NCI-H526 (cell line): ENCODE data around the gene TENM4.

Experiments
- DNase-seq, 2 experiments: peaks; one replicate each; lab custom pipeline; 2025; lab: John Stamatoyannopoulos, UW

Gene TENM4

DNA sequence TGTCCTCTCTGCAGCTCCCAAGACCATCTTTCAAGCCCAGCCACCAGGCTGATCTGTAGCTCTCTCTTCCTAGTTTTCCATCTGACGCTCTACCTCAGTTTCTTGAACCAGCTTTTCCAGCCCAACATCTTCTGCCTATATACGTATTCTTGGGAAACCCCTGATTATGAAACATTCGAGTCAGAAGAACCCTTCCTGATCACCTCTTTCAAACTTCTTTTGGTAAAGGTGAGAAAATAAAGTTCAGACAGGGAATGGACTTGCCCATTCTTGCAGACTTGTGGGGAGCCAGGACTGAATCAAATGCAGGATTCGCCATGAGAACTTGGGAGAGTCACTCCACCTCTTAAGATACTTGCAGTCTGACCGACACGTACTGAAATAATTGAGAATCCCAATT lies 696.6 kb downstream of the TENM4 start:
- DNase-seq: no peak

DNA sequence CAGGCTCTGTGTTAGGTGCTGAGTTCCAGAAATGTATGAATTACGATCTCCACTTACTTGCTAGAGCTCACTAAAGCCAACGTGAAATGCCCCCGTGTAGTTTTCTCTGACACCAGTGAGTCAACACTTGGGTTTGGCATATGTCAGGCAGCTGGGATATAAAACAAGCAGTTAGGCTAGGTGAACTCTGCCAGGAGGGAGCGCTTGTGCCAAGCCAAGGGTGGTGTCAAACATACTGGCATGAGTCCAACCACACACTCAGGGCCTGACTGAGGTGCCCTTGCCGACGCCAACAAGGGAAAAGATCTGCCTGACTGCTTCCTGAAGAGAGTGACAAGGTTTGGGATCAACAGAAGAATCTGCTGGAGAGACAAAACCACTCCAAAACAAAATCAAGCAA lies 698.4 kb downstream of the TENM4 start:
- DNase-seq: no peak

DNA sequence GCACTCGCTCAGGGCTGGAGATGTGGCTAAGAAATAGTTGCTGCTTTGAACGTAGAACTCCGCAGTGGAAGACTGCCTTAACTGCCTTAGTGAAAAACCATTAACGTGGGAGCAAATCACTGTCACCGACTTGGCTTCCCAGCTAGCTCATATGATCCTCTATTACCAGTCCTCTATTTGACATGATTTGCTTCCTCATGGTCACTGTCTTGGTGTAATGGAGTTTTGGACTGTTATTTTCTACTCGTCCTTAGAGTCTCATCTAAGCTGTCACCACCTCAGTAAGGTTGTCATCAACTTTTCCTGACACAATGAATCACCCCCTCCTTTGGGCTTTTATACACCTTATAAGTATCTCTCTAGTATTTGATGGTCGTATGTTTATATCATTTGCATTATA lies 699.1 kb downstream of the TENM4 start:
- DNase-seq: no peak

DNA sequence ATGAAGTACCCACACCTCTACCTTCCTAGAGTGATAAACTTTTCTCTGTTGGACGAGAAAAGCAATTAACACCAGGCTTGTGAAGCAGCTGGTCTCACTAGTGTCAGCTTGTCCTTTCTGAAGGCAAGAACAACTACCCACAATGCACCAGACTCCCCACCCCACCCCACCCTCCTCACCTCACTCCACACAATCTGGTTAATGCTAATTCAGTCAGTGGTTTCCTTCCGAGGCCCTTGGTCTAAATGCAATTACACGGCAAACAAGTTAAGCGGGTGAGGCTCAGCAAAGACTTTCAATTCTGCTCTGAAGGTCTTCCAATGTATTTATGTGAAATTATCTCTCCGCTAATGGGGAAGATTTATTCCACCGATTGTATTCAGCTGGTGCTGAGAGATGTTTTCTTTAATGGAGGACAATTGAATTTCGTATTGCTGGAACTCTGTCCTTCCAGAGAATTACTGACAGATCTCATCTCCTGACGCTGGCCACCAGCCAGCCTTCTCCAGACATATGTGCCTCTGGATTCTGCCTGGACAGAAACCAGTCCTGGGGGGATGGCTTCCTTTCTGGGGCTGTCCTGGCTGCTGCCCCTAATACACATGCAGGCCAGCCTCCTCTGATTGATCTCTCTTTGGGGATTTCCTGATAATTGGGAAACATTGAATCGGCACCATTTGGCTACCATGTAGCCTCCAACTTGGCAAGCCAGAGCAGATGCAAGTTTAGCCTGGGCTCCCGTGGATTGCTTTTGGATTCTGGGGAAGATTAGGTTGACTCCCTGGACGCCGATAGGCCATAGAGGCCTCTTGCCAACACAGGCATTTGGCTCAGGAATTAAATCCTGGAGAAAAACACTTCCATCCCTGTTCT lies 700.4 kb downstream of the TENM4 start:
- no peak for DNase-seq

DNA sequence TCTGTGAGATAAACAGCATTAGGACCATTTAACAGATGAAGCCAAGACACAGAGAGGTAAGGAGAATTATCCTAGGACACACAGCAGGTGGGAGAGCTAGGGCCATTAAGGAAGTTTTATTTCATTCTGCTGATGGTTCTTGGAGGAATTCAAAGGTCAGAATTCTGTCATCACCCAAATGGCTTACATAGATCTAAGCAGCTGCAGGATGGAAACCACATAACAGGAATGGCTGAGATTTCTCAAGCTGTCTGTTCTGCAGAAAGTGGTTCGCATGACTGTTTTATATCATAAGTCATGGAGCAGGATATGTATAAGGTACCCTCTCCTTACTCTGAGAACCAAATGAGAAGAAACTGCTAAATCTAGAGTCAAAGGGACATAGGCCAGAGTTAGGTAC lies 702.9 kb downstream of the TENM4 start:
- DNase-seq: no peak

DNA sequence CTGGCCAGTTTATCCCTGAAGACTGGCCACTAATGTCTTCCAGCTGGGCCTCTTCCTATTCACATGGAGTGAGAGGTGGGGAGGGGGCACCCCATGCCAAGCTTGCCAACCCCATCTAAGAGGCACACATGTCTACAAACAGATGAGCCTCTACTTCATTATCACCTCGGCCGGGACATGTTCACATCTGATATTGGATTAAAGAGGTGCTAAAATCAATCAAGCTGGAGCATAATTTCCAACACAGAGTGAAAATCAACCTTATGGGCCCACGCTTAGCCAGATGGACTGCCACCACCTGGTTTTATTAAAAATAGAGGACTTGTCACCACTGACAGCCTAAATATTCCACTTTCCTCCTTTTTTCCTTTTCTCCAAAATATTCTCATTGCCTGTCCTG lies 703.5 kb downstream of the TENM4 start:
- DNase-seq: no peak

DNA sequence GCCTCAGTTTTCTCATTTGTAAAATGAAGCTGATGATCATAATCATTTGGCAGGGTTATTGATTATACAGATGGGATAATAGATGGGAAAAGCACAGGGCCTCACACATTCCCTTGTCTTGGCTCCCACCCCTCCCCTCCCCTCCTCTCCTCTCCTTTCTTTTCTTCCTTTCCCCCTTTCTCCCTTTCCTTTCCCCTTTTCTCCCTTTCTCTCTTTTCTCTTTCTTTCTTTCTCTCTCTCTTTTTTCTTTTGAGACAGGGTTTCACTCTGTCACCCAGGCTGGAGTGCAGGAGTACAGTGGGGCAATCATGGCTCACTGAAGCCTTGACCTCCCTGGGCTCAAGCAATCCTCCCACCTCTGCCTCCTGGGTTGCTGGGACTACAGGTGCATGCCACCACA lies 705.1 kb downstream of the TENM4 start:
- no peak for DNase-seq

DNA sequence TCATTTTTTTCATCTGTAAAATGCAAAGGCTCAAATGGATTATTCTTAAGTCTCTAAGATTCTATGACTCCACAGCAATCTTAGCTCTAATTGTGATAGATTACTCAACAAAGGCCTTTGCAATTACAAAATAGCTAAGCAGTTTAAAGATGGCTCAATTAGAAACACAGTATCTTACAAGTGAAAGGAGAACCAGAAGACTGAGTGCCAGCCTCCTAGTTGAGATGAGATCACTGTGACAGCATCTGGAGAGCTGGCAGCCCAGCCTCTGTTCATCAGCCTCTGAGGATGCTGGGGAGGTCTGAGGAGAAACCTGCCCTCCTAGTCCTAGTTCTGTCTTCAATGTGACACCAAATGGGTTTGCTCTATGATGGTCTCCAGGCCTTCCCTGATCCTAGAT lies 707.8 kb downstream of the TENM4 start:
- DNase-seq: no peak

DNA sequence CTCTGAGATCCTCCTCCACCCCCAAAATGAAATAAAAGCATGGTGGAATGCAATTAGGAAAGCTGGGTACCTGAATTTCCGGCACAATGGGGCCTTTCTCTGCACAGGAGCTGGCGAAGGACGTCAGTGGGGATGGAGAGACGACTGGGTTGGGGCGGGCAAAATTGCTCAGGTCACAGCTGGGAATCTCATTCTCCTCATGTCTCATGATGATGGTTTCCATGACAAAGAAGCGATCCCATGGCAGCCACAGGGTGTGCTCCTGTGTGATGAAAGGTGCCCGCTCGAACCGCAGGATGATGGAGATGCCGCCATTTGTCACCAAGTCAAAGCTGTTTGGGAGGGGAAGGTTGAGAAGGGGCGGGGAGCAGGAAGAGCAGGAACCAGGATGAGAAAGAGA lies 708.6 kb downstream of the TENM4 start:
- DNase-seq: no peak

DNA sequence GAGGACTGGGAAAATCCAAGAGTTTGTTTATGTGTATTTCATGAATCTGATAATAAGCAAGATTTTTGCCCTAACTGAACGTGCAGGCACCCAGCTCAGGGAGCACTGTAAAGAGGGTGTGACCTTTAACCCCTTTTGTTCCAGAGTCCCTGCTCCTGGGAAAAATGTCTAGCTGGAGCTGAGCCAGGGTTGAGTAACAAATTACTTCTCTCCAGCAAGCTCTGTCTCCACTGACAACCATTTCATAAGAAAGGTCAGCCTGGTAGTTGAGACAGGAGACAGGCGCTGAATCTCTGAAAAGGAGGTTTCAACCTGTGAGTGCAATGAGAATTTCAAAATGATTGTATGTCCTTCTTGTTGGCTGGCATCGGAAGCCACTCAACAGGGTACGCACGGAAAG lies 709.8 kb downstream of the TENM4 start:
- no peak for DNase-seq

DNA sequence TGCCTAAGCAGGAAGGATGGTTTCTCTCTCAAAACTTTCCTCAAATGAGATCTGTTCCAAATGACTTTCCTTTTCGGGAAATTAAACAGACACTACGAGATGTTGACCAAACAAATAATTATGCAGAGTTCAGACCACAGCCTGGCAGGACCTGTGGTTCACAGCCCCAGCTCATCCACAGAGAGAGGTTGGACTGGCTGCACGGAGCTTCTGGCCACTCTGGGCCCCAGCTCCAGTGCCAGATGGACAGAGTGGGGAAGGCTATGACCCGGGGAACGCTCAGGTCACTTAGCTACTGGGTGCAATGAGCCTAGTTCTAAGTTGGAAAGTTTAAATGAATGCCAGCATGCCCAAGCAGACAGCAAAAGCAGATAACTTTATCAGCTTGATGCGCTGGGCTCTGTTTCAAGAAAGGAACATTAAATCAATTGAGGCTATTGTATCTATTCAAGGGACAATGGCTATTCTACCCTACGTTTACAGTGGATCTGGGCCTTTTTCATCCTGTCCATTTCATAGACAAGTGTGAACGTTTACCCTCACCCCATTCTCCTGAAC lies 710.5 kb downstream of the TENM4 start:
- no peak for DNase-seq

DNA sequence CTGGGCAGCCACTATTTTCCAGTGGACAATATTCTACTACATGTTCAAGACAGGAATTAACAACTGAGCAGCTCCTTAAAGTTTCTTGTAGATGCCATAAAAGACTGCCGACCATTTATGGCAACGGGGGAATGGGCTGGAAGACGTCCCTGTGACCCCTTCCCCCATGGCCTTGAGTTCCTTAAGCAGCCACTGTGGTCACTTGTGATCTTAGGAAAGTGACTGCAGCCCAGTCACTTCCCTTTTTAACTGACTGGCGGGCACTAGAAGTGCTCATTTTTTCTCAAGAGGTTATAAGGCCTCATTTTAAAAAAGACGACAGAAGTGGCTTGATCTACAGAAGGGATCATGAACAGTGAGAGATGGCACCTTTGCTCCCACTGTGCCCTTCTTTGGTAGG lies 713.0 kb downstream of the TENM4 start:
- no peak for DNase-seq

DNA sequence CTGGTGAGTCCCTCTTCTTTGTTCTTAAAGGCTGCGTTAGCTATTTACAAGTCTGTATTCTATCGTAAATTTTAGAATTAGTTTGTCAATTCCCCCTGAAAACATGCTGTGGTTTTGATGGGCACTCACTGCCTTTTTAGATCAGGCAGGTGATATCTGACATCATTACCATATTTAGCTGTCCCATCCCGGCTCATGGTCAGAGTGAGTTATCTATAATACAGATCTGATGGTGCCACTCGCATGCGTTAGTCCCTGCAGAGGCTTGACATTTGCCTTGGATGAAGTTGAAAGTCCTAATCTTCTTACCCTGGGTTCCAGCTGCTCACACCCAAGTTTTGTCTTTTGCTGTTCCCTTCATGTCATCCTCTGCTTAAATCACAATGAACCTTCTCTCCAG lies 715.6 kb downstream of the TENM4 start:
- DNase-seq: no peak

DNA sequence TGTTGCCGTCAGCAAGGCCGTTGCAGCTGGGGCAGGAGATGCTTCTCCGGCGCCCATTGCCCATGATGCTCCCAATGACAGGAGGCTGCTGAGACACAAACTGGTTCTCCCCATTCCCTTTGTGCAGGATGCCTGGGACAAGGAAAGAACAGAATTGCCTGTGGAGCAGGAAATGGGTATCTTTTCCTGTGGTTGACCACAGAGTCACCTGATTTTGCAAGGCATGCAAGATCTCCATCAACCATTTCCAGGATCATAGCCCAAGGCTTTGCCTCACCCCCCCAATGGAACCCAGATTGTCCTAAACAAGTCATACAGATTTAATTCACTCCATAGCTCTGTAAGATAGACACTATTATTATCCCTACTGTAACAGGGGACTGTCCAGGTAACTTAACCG lies 718.0 kb downstream of the TENM4 start:
- DNase-seq: no peak

DNA sequence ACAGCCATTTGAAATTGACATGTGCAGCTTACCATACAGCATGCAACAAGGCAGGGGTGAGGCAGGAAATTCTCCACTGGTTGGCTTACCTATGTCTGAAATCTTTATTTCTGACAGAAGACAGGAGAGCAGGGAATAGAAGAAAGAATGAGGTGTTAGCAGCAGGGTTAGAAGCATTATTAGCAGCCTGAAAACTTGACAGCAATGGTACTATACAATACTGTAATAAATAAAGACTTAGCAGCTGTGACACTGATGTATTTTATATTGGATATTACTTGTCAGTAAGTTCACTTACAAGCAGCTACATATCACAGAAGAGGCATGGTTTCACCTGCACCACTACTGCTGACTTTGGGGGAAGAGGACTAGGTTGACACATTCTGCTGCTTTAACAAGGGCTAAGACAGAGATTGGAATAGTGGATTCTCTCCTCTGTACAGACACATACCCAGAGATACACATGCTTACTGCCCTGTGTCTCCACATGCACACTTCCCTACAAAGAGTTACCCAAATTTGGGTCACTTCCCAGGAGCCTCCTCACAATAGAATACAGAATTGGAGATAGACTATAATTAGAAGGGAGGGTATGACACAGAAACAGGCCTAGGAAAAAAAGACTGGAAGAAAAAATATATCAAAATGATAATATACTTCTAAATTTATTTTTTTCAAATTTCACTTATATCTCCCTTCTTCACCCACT lies 720.4 kb downstream of the TENM4 start:
- no peak for DNase-seq

DNA sequence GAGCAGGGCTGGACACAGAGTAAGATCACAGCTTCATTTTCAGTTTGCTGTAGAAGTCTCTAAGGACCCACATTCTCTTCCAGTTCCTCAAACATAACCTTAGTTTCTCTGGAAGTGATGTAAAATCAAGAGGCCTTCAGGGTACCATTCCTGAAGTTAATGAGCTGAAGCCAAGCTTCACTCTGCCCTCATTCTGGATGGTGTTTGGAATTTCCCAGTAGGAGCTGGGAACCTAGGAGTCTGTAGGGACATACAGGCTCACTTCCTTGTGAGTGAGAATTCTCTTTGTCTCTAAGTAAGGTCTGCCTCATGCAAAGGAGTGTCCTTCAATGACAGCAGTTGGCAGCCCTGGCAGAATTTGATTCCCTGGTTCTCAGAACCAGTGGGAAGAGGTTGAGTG lies 723.8 kb downstream of the TENM4 start:
- no peak for DNase-seq

DNA sequence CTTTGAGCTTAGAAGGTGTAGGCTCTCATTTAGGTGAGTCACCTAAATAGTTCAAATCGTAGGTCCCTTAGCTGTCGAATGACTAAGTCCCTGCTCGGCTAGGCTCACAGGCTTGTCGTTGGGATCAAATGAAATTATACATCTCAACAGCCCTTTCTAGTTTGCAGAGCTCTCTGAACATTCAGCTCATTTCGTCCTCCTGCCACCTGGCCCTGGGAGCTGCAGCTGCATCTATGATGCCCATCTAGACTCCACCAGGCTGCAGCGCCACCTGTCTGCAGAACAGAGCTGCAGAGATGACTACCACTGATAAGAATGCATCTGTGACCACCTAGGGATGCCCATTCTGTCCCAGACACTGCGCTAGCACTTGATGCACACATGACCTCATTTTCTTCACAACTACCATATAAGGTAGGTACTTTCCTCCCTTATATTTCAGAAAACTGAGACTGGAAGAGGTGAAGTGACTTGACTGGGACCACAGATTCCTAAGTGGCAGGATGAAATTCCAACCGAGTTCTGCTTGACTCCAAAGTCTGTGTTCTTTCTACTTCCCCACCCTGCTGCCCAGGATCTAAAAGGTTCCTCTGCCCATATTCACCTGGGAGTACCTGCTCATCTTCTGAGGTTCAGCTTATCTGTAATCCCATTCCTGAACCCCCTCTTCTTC lies 725.1 kb downstream of the TENM4 start:
- peak; percentile 24 to 83 for DNase-seq

DNA sequence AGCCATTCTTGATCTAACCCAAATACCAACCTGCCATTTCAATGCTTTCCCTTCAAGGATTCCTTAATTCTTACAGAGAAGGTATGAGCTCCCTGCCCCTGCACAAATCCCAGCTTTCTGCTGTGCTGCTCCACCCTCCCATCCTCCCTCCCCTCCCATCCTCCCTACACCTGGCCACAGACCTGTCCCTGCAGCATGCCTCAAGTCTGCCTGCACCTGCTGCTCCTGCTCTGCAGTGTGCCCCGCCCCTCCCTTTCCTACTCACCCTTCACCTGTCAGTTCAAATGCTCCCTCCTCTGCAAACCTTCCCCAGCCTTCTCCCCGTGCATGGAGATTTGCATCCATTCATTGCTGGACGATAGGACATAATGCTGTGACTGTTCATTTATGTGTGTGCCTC lies 726.3 kb downstream of the TENM4 start:
- peak; percentile 83 to 96 for DNase-seq

DNA sequence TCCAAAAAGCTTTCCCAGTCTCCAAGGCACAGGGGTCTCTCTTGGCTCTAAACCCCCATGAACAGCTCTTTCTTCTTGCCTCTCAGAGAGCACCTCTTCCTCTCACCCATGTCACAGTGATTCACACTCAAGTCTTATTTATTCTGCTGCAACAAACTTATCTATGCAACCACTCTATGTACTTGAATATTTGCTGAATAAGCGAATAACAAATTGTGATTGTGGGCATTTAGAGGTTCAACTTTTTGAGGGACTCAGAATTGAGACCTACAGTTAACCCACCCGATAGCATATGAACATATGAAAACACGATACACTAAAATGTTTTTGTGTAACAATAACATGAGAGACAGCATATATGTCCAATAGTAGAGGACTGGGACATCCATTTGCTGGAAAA lies 729.1 kb downstream of the TENM4 start:
- DNase-seq: no peak

DNA sequence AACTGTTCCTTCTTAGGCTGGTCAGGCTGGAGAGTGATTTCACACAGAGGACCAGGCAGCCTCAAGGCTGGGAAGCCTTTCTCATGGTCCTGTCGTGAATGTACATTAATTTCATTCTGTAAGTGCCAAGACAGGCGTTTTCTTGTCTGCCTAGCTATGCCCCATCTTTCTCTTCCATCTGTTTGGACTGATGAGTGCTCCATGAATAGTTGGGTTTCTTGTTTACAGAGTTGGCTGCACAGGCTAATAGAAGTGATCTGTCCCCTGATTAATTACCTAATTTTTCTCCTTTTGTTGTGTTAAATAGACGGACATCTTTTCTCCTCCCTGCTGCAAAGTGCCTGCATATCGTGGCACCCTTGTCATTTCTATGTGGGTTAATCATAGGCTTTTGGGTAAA lies 730.4 kb downstream of the TENM4 start:
- no peak for DNase-seq

DNA sequence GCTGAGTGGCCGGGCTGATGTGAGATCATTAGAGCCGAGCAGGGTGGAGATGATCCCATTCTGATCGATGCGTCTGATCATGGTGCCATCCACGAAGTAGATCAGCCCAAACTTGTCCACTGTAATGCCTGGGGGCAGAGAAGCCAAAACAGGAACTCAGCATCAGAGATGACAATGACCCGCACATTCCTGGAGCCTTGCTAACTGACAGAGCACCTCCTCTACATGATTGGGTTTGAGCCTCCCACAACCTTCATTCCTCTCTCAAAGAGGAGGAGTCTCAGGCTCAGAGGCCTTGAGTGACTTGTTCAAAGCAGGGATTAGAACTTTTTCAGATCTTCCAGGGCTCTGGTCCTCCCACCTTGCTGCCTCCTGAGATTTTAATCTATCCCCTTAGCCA lies 732.4 kb downstream of the TENM4 start:
- DNase-seq: no peak

DNA sequence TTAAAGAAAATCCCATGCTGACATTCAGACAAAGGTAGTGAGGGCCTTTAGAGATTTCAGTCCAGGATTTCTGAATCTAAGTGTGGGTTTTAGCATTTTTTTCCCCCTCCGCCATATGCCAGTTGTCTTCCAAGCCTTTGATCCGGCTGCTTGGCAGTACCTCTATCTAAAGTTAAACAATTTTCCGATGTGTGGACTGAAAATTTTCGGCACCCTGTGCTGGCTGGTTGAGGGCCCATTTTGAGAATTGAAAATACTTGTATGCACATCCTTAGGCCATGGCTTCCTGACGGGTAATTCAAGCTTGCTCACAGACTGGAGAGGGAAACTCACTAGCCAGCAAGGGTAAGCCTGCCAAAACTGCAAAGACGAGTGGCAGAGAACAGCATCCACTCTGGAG lies 734.3 kb downstream of the TENM4 start:
- DNase-seq: no peak

DNA sequence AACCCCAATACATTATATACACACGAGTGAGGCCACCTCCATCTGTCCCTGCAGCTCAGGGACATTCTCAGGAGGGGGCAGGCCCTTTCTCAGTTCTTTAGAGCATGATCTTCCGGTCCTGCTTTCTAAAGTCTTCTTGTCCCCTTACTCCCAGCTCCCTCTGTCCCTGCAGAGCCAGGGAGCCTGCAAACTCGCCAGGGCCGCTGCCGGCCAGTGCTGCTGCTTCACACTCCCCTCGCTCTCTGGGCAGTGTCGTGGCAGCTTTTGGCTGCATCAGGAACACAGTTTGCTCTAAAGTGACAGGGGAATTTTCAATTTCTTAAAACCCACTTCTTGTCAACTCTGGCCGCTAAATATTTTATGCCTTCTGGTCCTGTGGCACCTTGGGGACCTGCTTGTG lies 736.0 kb downstream of the TENM4 start:
- no peak for DNase-seq
